ENCODE data around the gene GPR132.

DNA sequence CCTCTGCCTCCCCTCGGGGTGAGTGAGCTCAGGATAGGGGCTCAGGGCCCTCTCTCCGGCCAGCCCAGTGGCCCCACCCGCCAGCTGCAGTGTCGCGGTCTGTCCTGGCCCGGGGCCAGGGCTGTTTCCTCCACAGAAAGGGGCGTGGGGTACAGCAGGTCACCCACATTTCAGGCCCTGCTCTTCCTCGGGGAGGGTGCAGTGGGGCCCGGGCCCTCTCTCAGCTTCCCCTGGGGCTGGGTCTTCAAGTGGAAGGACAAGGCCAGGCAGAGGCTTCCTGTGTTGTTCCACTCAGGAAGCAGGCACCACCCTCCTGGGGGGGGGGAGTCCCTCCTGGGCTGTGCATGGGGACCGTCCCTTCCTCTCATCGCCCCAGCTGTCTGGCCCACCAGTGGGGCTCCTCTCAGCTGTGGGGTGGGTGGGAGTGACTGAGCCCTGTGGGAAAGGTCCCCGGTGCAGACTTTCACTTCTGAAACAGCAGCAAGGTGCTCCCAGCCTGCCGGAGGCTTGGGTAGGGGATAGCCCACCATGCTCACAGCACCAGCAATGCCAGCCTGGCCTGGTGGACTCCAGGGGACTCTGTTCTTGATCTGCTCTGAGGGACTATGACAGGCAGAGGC, 3.7 kb downstream of the GPR132 start:
- TF ChIP-seq ZSCAN30 (CRISPR knock-in tag; IDR thresholded peaks at IDR 0.05) (no peak), MLXIP (CRISPR knock-in tag; IDR thresholded peaks at IDR 0.05; ENCODE audit: borderline replicate concordance) (no peak), ZFP36 (IDR thresholded peaks at IDR 0.05; ENCODE audit: borderline replicate concordance, low read depth, low read length, partially characterized antibody) (no peak), CTCF (CRISPR knock-in tag; IDR thresholded peaks at IDR 0.05) (no peak), NFIC (IDR thresholded peaks at IDR 0.05; ENCODE audit: low read length) (no peak), EZH2 (conservative IDR thresholded peaks at IDR 0.05; ENCODE audit: low read depth, low read length) (no peak)

All from HepG2 (cell line).